ENCODE results near the gene KLHL17. TPM values are rescaled to one million over a fixed set of nuclear protein-coding genes. Genes with fewer than 3 reads are reported as not detected.
"Not testable (repeated sequence)": the region's sequence is repeated elsewhere in the genome, so short reads cannot be mapped to it uniquely, and the experiment has no call there.

Gene KLHL17
- total RNA-seq, 1 donor from 2014 or later = 1.0 TPM

GRCh38 chr1:1006305-1007159 is 46.1 kb downstream of the KLHL17 start:
- H3K27me3 ChIP-seq (ENCODE audit: control insufficient read depth in 3 of 3, insufficient read depth in 3 of 3, low read length in 3 of 3) = peaks cover 5 to 33% (median 15%) of the 10 kb centered on the region in 3 donors
- no peaks in the 10 kb centered on the region for H3K36me3 ChIP-seq (ENCODE audit: control insufficient read depth in 3 of 3, insufficient read depth in 3 of 3, low read length in 3 of 3)
- peak overlapping the region in 1 of 3 donors; percentile 16 for H3K9ac ChIP-seq (ENCODE audit: low read depth in 1 of 3, low read length in 3 of 3)
- H3K4me1 ChIP-seq (ENCODE audit: control insufficient read depth in 3 of 3, insufficient read depth in 3 of 3, low read length in 3 of 3) = peaks cover 20 to 24% (median 23%) of the 10 kb centered on the region in 3 donors
- H3K4me3 ChIP-seq (ENCODE audit: low read length in 3 of 3) = no peak overlapping the region
- no peaks in the 10 kb centered on the region for H3K9me3 ChIP-seq (ENCODE audit: control insufficient read depth in 3 of 3, low read length in 3 of 3)
- no peak overlapping the region for H3K27ac ChIP-seq (ENCODE audit: low read depth, low read length)

- not testable (repeated sequence) for H3K9me3 ChIP-seq (ENCODE audit: control insufficient read depth in 3 of 3, low read length in 3 of 3); H3K36me3 ChIP-seq (ENCODE audit: control insufficient read depth in 3 of 3, insufficient read depth in 3 of 3, low read length in 3 of 3); H3K27ac ChIP-seq (ENCODE audit: low read depth, low read length); H3K4me3 ChIP-seq (ENCODE audit: low read length in 3 of 3); H3K9ac ChIP-seq (ENCODE audit: low read depth in 1 of 3, low read length in 3 of 3)
- H3K4me1 ChIP-seq (ENCODE audit: control insufficient read depth in 3 of 3, insufficient read depth in 3 of 3, low read length in 3 of 3) = peaks cover 25 to 27% (median 27%) of the 10 kb centered on the region in 3 donors
- H3K27me3 ChIP-seq (ENCODE audit: control insufficient read depth in 3 of 3, insufficient read depth in 3 of 3, low read length in 3 of 3) = peaks cover 5 to 13% (median 7%) of the 10 kb centered on the region in 3 donors
These were observed 49.7 kb downstream of the KLHL17 start for GRCh38 chr1:1010131-1010530.

GRCh38 chr1:1011396-1011949 is 51.1 kb downstream of the KLHL17 start:
- Histone ChIP-seq H3K4me3 (ENCODE audit: low read length in 3 of 3) (no peak overlapping the region), H3K9ac (ENCODE audit: low read depth in 1 of 3, low read length in 3 of 3) (no peak overlapping the region), H3K27ac (ENCODE audit: low read depth, low read length) (no peak overlapping the region), H3K27me3 (ENCODE audit: control insufficient read depth in 3 of 3, insufficient read depth in 3 of 3, low read length in 3 of 3) (peaks cover 0 to 6% (median 2%) of the 10 kb centered on the region in 3 donors), H3K36me3 (ENCODE audit: control insufficient read depth in 3 of 3, insufficient read depth in 3 of 3, low read length in 3 of 3) (no peaks in the 10 kb centered on the region), H3K4me1 (ENCODE audit: control insufficient read depth in 3 of 3, insufficient read depth in 3 of 3, low read length in 3 of 3) (peaks cover 15 to 18% (median 16%) of the 10 kb centered on the region in 3 donors), H3K9me3 (ENCODE audit: control insufficient read depth in 3 of 3, low read length in 3 of 3) (no peaks in the 10 kb centered on the region)

- not testable (repeated sequence) for H3K36me3 ChIP-seq (ENCODE audit: control insufficient read depth in 3 of 3, insufficient read depth in 3 of 3, low read length in 3 of 3); H3K27me3 ChIP-seq (ENCODE audit: control insufficient read depth in 3 of 3, insufficient read depth in 3 of 3, low read length in 3 of 3); H3K9me3 ChIP-seq (ENCODE audit: control insufficient read depth in 3 of 3, low read length in 3 of 3)
- Histone ChIP-seq H3K9ac (ENCODE audit: low read depth in 1 of 3, low read length in 3 of 3) (peak overlapping the region; percentile 71 to 89 (median 71)), H3K4me3 (ENCODE audit: low read length in 3 of 3) (peak overlapping the region; percentile 75 to 97 (median 86)), H3K27ac (ENCODE audit: low read depth, low read length) (peak overlapping the region; percentile 68), H3K4me1 (ENCODE audit: control insufficient read depth in 3 of 3, insufficient read depth in 3 of 3, low read length in 3 of 3) (peaks cover 14 to 18% (median 16%) of the 10 kb centered on the region in 3 donors)
These were observed 52.3 kb downstream of the KLHL17 start for GRCh38 chr1:1012736-1013104.

GRCh38 chr1:1013105-1013921 is 52.9 kb downstream of the KLHL17 start, which contains the start of gene ISG15:
Gene ISG15, plus strand, starts transcription at chr1:1013497. Its CDS starts 77 bp downstream, at chr1:1013574.
- Histone ChIP-seq H3K27ac (ENCODE audit: low read depth, low read length) (peak within 1 kb of the TSS; percentile 68), H3K36me3 (ENCODE audit: control insufficient read depth in 3 of 3, insufficient read depth in 3 of 3, low read length in 3 of 3) (no peaks in the 10 kb centered on the region), H3K4me1 (ENCODE audit: control insufficient read depth in 3 of 3, insufficient read depth in 3 of 3, low read length in 3 of 3) (peaks cover 14 to 18% (median 16%) of the 10 kb centered on the region in 3 donors), H3K27me3 (ENCODE audit: control insufficient read depth in 3 of 3, insufficient read depth in 3 of 3, low read length in 3 of 3) (no peaks in the 10 kb centered on the region), H3K9me3 (ENCODE audit: control insufficient read depth in 3 of 3, low read length in 3 of 3) (no peaks in the 10 kb centered on the region), H3K4me3 (ENCODE audit: low read length in 3 of 3) (peak within 1 kb of the TSS; percentile 75 to 97 (median 86)), H3K9ac (ENCODE audit: low read depth in 1 of 3, low read length in 3 of 3) (peak within 1 kb of the TSS; percentile 71 to 89 (median 77))

GRCh38 chr1:1013922-1014648 is 53.7 kb downstream of the KLHL17 start:
- Histone ChIP-seq H3K27me3 (ENCODE audit: control insufficient read depth in 3 of 3, insufficient read depth in 3 of 3, low read length in 3 of 3) (no peaks in the 10 kb centered on the region), H3K36me3 (ENCODE audit: control insufficient read depth in 3 of 3, insufficient read depth in 3 of 3, low read length in 3 of 3) (no peaks in the 10 kb centered on the region), H3K4me3 (ENCODE audit: low read length in 3 of 3) (peak overlapping the region; percentile 75 to 97 (median 86)), H3K9me3 (ENCODE audit: control insufficient read depth in 3 of 3, low read length in 3 of 3) (no peaks in the 10 kb centered on the region), H3K4me1 (ENCODE audit: control insufficient read depth in 3 of 3, insufficient read depth in 3 of 3, low read length in 3 of 3) (peaks cover 15 to 19% (median 18%) of the 10 kb centered on the region in 3 donors), H3K27ac (ENCODE audit: low read depth, low read length) (peak overlapping the region; percentile 68), H3K9ac (ENCODE audit: low read depth in 1 of 3, low read length in 3 of 3) (peak overlapping the region; percentile 63 to 89 (median 77))

GRCh38 chr1:1014799-1015681 is 54.7 kb downstream of the KLHL17 start:
- no peaks in the 10 kb centered on the region for H3K36me3 ChIP-seq (ENCODE audit: control insufficient read depth in 3 of 3, insufficient read depth in 3 of 3, low read length in 3 of 3)
- peaks cover 16 to 20% (median 19%) of the 10 kb centered on the region in 3 donors for H3K4me1 ChIP-seq (ENCODE audit: control insufficient read depth in 3 of 3, insufficient read depth in 3 of 3, low read length in 3 of 3)
- H3K4me3 ChIP-seq (ENCODE audit: low read length in 3 of 3) = no peak overlapping the region
- no peaks in the 10 kb centered on the region for H3K27me3 ChIP-seq (ENCODE audit: control insufficient read depth in 3 of 3, insufficient read depth in 3 of 3, low read length in 3 of 3)
- H3K9ac ChIP-seq (ENCODE audit: low read depth in 1 of 3, low read length in 3 of 3) = peak overlapping the region in 1 of 3 donors; percentile 40
- peak overlapping the region; percentile 68 for H3K27ac ChIP-seq (ENCODE audit: low read depth, low read length)
- no peaks in the 10 kb centered on the region for H3K9me3 ChIP-seq (ENCODE audit: control insufficient read depth in 3 of 3, low read length in 3 of 3)
